CD4-positive, alpha-beta T cell treated with Interleukin-21 for 1 hour (primary cell): ENCODE data around the gene CAPN12.

Source experiments
- DNase-seq: peaks from one replicate; pipeline ENCODE4 v3.0.0-alpha.2; 2020

CAPN12 gene

GRCh38 chr19:38723990-38724854, 20.1 kb downstream of the CAPN12 start:
- DNase-seq = no peak

- no peak for DNase-seq
These were observed 20.7 kb downstream of the CAPN12 start for GRCh38 chr19:38723606-38723965.

- no peak for DNase-seq
These were observed 21.2 kb downstream of the CAPN12 start for GRCh38 chr19:38722947-38723605.

GRCh38 chr19:38721979-38722773, 22.1 kb downstream of the CAPN12 start:
- no peak for DNase-seq

GRCh38 chr19:38721496-38721895, 22.8 kb downstream of the CAPN12 start:
- no peak for DNase-seq

- no peak for DNase-seq
These were observed 23.6 kb downstream of the CAPN12 start for GRCh38 chr19:38720559-38721236.

GRCh38 chr19:38719761-38720558, 24.3 kb downstream of the CAPN12 start:
- no peak for DNase-seq

- DNase-seq = no peak
These were observed 25.3 kb downstream of the CAPN12 start for GRCh38 chr19:38718747-38719543.

GRCh38 chr19:38717855-38718254, 26.4 kb downstream of the CAPN12 start:
- no peak for DNase-seq

- DNase-seq = no peak
These were observed 27.2 kb downstream of the CAPN12 start for GRCh38 chr19:38717051-38717450.

- no peak for DNase-seq
These were observed 28.7 kb downstream of the CAPN12 start for GRCh38 chr19:38715555-38715954.

- no peak for DNase-seq
These were observed 29.9 kb downstream of the CAPN12 start for GRCh38 chr19:38714354-38714778.

- DNase-seq = no peak
These were observed 30.4 kb downstream of the CAPN12 start for GRCh38 chr19:38713865-38714264.

- no peak for DNase-seq
These were observed 31.0 kb downstream of the CAPN12 start for GRCh38 chr19:38713227-38713649.

- no peak for DNase-seq
These were observed 32.0 kb downstream of the CAPN12 start for GRCh38 chr19:38712161-38712748.

GRCh38 chr19:38711726-38712153, 32.5 kb downstream of the CAPN12 start:
- DNase-seq = no peak

GRCh38 chr19:38710928-38711725, 33.1 kb downstream of the CAPN12 start:
- no peak for DNase-seq

GRCh38 chr19:38710416-38710702, 33.9 kb downstream of the CAPN12 start:
- no peak for DNase-seq

- no peak for DNase-seq
These were observed 34.4 kb downstream of the CAPN12 start for GRCh38 chr19:38709671-38710415.
